K562 (cell line): Measurements from ENCODE around the gene SLC66A3. TPM values are rescaled to one million over a fixed set of nuclear protein-coding genes. Genes with fewer than 3 reads are reported as not detected.

Source experiments
- ATAC-seq: fragments of 200-7000 bp; cut with Tn5 transposase; 3 replicates; pipeline ENCODE4 v1.9.1; 2020; ENCODE audit warnings: moderate library complexity
- BruUV-seq: library from RNA; stranded (reverse); fragments of 400-500 nt; replicated peaks from 2 replicates; lab custom pipeline; 2021; lab: Mats Ljungman, UMichigan
- CTCF ChIA-PET: fragments of 300-600 bp; formaldehyde crosslinking; extraction: SDS; loops from one replicate; lab custom pipeline; 2021; ENCODE audit warnings: low intra/inter-chr PET ratio; lab: Yijun Ruan, JAX
- POLR2A ChIA-PET: fragments of 300-600, 350-650 bp; sonication (Branson Sonifier 250); formaldehyde crosslinking; extraction: SDS; loops from one replicate; lab custom pipeline; 2021; ENCODE audit warnings: antibody characterized with exemption, inconsistent platforms; lab: Yijun Ruan, JAX
- DNase-seq, 4 experiments: peaks; one replicate each; pipeline versions ENCODE4 v3.0.0 to v3.0.0-alpha.2; 2011 to 2018; ENCODE audit warnings: low spot score in 3 of 4, mixed read lengths in 3 of 4; ENCODE audit errors: extremely low read depth in 1 of 4
- FAIRE-seq: peaks from 2 replicates; lab custom pipeline; 2011; peaks lifted over from hg19 to GRCh38; lab: Jason Lieb, UNC
- H2AFZ ChIP-seq: 2 replicates; pipeline ENCODE4 v1.6.0; 2011; ENCODE audit warnings: low read depth, low read length, control low read depth, inconsistent platforms
- H3K27ac ChIP-seq: fragments of 200-600 bp; 3 replicates; pipeline ENCODE4 v1.8.0; 2011; ENCODE audit warnings: low read depth, mild to moderate bottlenecking, control low read depth, inconsistent platforms, low read length, moderate library complexity, mixed read lengths; ENCODE audit errors: extremely low read depth
- H3K27me3 ChIP-seq, 2 experiments: fragments of 300-600 bp in 1 of 2; 2 replicates in 1 of 2; 3 replicates in 1 of 2; pipeline versions ENCODE4 v1.6.0 to v1.8.0; 2011; ENCODE audit warnings: inconsistent platforms in 2 of 2, low read length in 2 of 2, mild to moderate bottlenecking in 1 of 2, mixed read lengths in 1 of 2, moderate library complexity in 1 of 2; ENCODE audit not compliant: control insufficient read depth in 2 of 2, insufficient read depth in 2 of 2
- H3K36me3 ChIP-seq: fragments of 300-600 bp; 3 replicates; pipeline ENCODE4 v1.8.0; 2011; ENCODE audit warnings: mild to moderate bottlenecking, low read length, inconsistent platforms; ENCODE audit not compliant: control insufficient read depth, insufficient read depth
- H3K4me1 ChIP-seq, 2 experiments: fragments of 200-600 bp in 1 of 2; replicated peaks in 1 of 2; 2 replicates in 1 of 2; 3 replicates in 1 of 2; pipeline versions ENCODE4 v1.5.1 to v1.8.0; 2011; ENCODE audit warnings: inconsistent platforms in 2 of 2, low read length in 2 of 2, mild to moderate bottlenecking in 1 of 2, mixed read lengths in 1 of 2, moderate library complexity in 1 of 2; ENCODE audit not compliant: control insufficient read depth in 2 of 2, insufficient read depth in 2 of 2
- H3K4me2 ChIP-seq: 2 replicates; pipeline ENCODE4 v1.6.1; 2011; ENCODE audit warnings: low read length, control low read depth, inconsistent platforms, mixed read lengths; ENCODE audit not compliant: insufficient read depth
- H3K4me3 ChIP-seq: fragments of 200-600 bp; sonication (generic), shearing (Covaris generic); 2 replicates; pipeline ENCODE4 v1.5.1; 2016; ENCODE audit warnings: control low read depth, inconsistent platforms
- H3K79me2 ChIP-seq: fragments of 200-600 bp; 3 replicates; pipeline ENCODE4 v1.8.0; 2011; ENCODE audit warnings: low read length, inconsistent platforms; ENCODE audit not compliant: control insufficient read depth, insufficient read depth
- H3K9ac ChIP-seq, 2 experiments: 2 replicates each; pipeline versions ENCODE4 v1.6.0 to v1.6.1; 2011; ENCODE audit warnings: low read depth in 2 of 2, low read length in 2 of 2, control low read depth in 1 of 2, inconsistent platforms in 1 of 2, mild to moderate bottlenecking in 1 of 2, mixed read lengths in 1 of 2; ENCODE audit not compliant: insufficient read depth in 1 of 2
- H3K9me1 ChIP-seq: one replicate; pipeline ENCODE4 v1.6.0; 2011; ENCODE audit warnings: inconsistent platforms, mild to moderate bottlenecking, low read length, moderate library complexity; ENCODE audit not compliant: control insufficient read depth, insufficient read depth
- H3K9me3 ChIP-seq: replicated peaks from 2 replicates; pipeline ENCODE4 v1.5.1; 2011; ENCODE audit warnings: low read depth, low read length, inconsistent platforms; ENCODE audit not compliant: control insufficient read depth, insufficient read depth
- H4K20me1 ChIP-seq: replicated peaks from 2 replicates; pipeline ENCODE4 v1.6.1; 2011; ENCODE audit warnings: low read length, inconsistent platforms, mixed read lengths; ENCODE audit not compliant: control insufficient read depth, insufficient read depth
- C11orf30 ChIP-seq: fragments of 450-650 bp; IDR thresholded peaks from 2 replicates; pipeline ENCODE4 v1.6.1; 2016; ENCODE audit warnings: low read depth, mild to moderate bottlenecking
- SNAPC5 ChIP-seq: fragments of 250-450 bp; sonication (Bioruptor Pico); IDR thresholded peaks from 2 replicates; pipeline ENCODE4 v1.8.0; 2021; ENCODE audit warnings: moderate library complexity, mild to moderate bottlenecking, inconsistent platforms
- ZNF316 ChIP-seq: fragments of 450-650 bp; IDR thresholded peaks from 2 replicates; pipeline ENCODE4 v1.6.1; 2016
- WGBS: fragments of 100-300 bp; shearing (Covaris generic); methylation state at CpG from one replicate; pipeline ENCODE4 v1.1.6; 2016; ENCODE audit warnings: low coverage, mixed read lengths; ENCODE audit not compliant: insufficient coverage; ENCODE audit errors: missing lambda C conversion rate; 5-methylcytosine and 5-hydroxymethylcytosine counted together
- in situ Hi-C: fragments of 300-500 bp; cut with MboI; formaldehyde crosslinking; loops from 4 replicates; pipeline ENCODE4 v1.15.0; 2018; ENCODE audit warnings: inconsistent platforms, mixed read lengths
- intact Hi-C: fragments of 100-400 bp; cut with micrococcal nuclease; formaldehyde crosslinking; loops from 2 replicates; pipeline ENCODE4 v1.14.2; 2022
- polyA plus RNA-seq, 8 experiments: library from polyadenylated mRNA; depleted of rRNA in 4 of 8; stranded (reverse) in 5 of 8; unstranded in 3 of 8; fragments of >200 nt; fragmentation: Nextera tagmentation in 2 of 8; fragmentation: Illumina TruSeq in 1 of 8; extraction: Ambion mirVana in 2 of 8; extraction: Trizol in 1 of 8; gene quantifications; 2 replicates each; pipeline versions ENCODE4 v1.2.1 to v1.2.3, GENCODE V29; 2011 to 2014; ENCODE audit warnings: inconsistent platforms in 1 of 8, missing spikeins in 1 of 8
- total RNA-seq, 7 experiments: library from RNA; depleted of rRNA in 6 of 7; stranded (reverse); fragments of >200 nt in 6 of 7; fragmentation: Illumina TruSeq in 2 of 7; extraction: Trizol in 2 of 7; gene quantifications; 2 replicates each; pipeline versions ENCODE4 v1.2.1 to v1.2.3, GENCODE V29; 2011 to 2021; ENCODE audit warnings: low replicate concordance in 1 of 7
- TF ChIP-seq, protein P1 (sequence below): fragments of 450-650 bp; IDR thresholded peaks from 2 replicates; pipeline ENCODE4 v1.6.1; 2018; ENCODE audit not compliant: partially characterized antibody
- TF ChIP-seq, protein P2 (sequence below), 2 experiments: fragments of 450-650 bp; IDR thresholded peaks; 2 replicates each; pipeline ENCODE4 v1.6.1; 2016

The SLC66A3 gene
- total and polyA plus RNA-seq, 9 of the 15 experiments (the other 6 are each of a cell fraction or from before 2014, with no cell fraction given), result 2.8 to 30.0 (median 9.1) TPM

DNA sequence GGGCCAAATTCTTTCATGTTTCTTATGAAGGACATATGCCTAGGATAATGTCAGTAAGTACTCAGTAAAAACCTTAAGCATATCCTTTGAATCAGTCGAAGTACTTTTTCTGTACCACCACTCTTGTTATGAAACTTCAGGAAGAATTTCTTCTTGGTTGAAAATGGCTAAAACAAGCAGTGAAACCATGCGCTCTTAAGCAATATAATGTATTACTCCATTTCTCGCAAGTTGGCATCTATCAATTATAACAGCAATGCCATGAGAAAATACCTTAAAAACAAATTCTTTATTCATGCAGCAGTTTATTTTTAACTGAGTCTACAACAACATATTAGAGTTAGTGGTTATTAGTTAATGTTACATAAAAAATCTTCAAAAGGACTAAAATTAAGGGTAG is 41.0 kb downstream of the SLC66A3 start:
- POLR2A ChIA-PET, result no interaction called here
- no peaks in the 10 kb centered on the region for H3K9me3 ChIP-seq
- H3K36me3 ChIP-seq, result peaks cover 72% of the 10 kb centered on the region
- H3K79me2 ChIP-seq, result no peaks in the 10 kb centered on the region
- 95% methylated on average over 3 of the region's 3 CpGs for WGBS
- intact Hi-C loops (no loop called here), in situ Hi-C loops (no loop called here)
- H3K4me3 ChIP-seq, result no peak overlapping the region
- FAIRE-seq, result no peak
- H4K20me1 ChIP-seq, result no peaks in the 10 kb centered on the region
- TF ChIP-seq SNAPC5 (CRISPR knock-in tag), result no peak
- no peaks in the 10 kb centered on the region for H3K4me1 ChIP-seq
- no peak for ATAC-seq
- H3K9me1 ChIP-seq, result no peaks in the 10 kb centered on the region
- BruUV-seq, result no TSS peak
- CTCF ChIA-PET, result no interaction called here
- H3K27ac ChIP-seq, result no peak overlapping the region
- no peak overlapping the region for H3K4me2 ChIP-seq
- H2AFZ ChIP-seq, result no peak overlapping the region
- DNase-seq, result no peak
- H3K9ac ChIP-seq, result no peak overlapping the region
- no peaks in the 10 kb centered on the region for H3K27me3 ChIP-seq

DNA sequence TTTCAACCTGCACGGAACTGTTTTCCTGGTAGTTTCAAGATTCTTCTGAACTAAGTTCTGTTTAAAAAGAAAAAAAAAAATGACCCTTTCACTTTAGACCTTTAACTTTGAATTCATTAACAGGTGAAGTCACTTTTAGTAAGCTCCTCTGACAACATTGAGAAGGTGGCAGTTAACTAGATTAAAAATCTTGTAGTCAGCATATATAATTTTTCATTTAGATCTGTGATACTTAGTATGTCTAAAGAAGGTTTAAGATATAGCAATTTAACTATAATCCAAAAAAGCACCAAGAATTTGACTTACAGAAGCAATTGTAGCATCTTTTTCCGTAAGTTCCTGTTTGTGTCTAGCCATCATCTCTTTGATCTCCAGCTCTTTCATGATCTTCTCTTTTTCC is 45.4 kb downstream of the SLC66A3 start:
- intact Hi-C loops, result no loop called here
- ATAC-seq, result no peak

More for the DNA sequence above, 45.4 kb downstream of the SLC66A3 start:
- peaks cover 61% of the 10 kb centered on the region; the same call in 2 of the 3 replicates for H3K36me3 ChIP-seq
- no peak overlapping the region for H3K4me2 ChIP-seq
- FAIRE-seq, result no peak
- H3K79me2 ChIP-seq, result no peaks in the 10 kb centered on the region
- in situ Hi-C loops, result no loop called here
- no peak for DNase-seq
- H3K27me3 ChIP-seq, result no peaks in the 10 kb centered on the region
- no peaks in the 10 kb centered on the region; a peak in 1 of 5 replicates for H3K4me1 ChIP-seq
- WGBS, result 89% methylated on average over 2 of the region's 2 CpGs
- no peaks in the 10 kb centered on the region for H4K20me1 ChIP-seq
- POLR2A ChIA-PET, result interaction anchor here (0.7 kb wide), 1 partner anchor 270 kb away, joined by 3 read pairs; no protein-coding TSS in a partner anchor
- H3K4me3 ChIP-seq, result no peak overlapping the region
- peak; percentile 64; the same call in 1 of the 2 replicates for TF ChIP-seq ZNF316
- peak; percentile 40; the same call in 1 of the 2 replicates for TF ChIP-seq C11orf30
- TF ChIP-seq, protein P1, sequence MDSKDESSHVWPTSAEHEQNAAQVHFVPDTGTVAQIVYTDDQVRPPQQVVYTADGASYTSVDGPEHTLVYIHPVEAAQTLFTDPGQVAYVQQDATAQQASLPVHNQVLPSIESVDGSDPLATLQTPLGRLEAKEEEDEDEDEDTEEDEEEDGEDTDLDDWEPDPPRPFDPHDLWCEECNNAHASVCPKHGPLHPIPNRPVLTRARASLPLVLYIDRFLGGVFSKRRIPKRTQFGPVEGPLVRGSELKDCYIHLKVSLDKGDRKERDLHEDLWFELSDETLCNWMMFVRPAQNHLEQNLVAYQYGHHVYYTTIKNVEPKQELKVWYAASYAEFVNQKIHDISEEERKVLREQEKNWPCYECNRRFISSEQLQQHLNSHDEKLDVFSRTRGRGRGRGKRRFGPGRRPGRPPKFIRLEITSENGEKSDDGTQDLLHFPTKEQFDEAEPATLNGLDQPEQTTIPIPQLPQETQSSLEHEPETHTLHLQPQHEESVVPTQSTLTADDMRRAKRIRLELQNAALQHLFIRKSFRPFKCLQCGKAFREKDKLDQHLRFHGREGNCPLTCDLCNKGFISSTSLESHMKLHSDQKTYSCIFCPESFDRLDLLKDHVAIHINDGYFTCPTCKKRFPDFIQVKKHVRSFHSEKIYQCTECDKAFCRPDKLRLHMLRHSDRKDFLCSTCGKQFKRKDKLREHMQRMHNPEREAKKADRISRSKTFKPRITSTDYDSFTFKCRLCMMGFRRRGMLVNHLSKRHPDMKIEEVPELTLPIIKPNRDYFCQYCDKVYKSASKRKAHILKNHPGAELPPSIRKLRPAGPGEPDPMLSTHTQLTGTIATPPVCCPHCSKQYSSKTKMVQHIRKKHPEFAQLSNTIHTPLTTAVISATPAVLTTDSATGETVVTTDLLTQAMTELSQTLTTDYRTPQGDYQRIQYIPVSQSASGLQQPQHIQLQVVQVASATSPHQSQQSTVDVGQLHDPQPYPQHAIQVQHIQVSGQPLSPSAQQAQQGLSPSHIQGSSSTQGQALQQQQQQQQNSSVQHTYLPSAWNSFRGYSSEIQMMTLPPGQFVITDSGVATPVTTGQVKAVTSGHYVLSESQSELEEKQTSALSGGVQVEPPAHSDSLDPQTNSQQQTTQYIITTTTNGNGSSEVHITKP, result no peak
- TF ChIP-seq, protein P2, sequence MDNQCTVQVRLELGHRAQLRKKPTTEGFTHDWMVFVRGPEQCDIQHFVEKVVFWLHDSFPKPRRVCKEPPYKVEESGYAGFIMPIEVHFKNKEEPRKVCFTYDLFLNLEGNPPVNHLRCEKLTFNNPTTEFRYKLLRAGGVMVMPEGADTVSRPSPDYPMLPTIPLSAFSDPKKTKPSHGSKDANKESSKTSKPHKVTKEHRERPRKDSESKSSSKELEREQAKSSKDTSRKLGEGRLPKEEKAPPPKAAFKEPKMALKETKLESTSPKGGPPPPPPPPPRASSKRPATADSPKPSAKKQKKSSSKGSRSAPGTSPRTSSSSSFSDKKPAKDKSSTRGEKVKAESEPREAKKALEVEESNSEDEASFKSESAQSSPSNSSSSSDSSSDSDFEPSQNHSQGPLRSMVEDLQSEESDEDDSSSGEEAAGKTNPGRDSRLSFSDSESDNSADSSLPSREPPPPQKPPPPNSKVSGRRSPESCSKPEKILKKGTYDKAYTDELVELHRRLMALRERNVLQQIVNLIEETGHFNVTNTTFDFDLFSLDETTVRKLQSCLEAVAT (IDR thresholded peaks at IDR 0.05), result no peak
- TF ChIP-seq, all 486 proteins: peak for 2
- Histone ChIP-seq H3K9me1 (no peaks in the 10 kb centered on the region), H3K27ac (no peak overlapping the region), H3K9me3 (no peaks in the 10 kb centered on the region), H2AFZ (no peak overlapping the region), H3K9ac (no peak overlapping the region)
- BruUV-seq, result no TSS peak
- CTCF ChIA-PET, result no interaction called here
